Subcutaneous adipose tissue (tissue), 4 donors: ENCODE results near the gene PAQR4. TPM values are rescaled to one million over a fixed set of nuclear protein-coding genes. Genes with fewer than 3 reads are reported as not detected.

Experiments
- total RNA-seq, 4 donors: library from RNA; depleted of rRNA; stranded (reverse); fragments of >200 nt; gene quantifications; one replicate each; pipeline ENCODE4 v1.1.0, GENCODE V29; 2016
- TF ChIP-seq, protein P1 (sequence below): fragments of 450-650 bp; IDR thresholded peaks from one replicate; pipeline ENCODE4 v1.5.1; 2016; ENCODE audit warnings: low read depth, mild to moderate bottlenecking, control low read depth, antibody characterized with exemption, moderate library complexity

The PAQR4 gene
- total RNA-seq, 4 donors from 2014 or later: 1.5 to 5.7 (median 3.8) TPM

DNA sequence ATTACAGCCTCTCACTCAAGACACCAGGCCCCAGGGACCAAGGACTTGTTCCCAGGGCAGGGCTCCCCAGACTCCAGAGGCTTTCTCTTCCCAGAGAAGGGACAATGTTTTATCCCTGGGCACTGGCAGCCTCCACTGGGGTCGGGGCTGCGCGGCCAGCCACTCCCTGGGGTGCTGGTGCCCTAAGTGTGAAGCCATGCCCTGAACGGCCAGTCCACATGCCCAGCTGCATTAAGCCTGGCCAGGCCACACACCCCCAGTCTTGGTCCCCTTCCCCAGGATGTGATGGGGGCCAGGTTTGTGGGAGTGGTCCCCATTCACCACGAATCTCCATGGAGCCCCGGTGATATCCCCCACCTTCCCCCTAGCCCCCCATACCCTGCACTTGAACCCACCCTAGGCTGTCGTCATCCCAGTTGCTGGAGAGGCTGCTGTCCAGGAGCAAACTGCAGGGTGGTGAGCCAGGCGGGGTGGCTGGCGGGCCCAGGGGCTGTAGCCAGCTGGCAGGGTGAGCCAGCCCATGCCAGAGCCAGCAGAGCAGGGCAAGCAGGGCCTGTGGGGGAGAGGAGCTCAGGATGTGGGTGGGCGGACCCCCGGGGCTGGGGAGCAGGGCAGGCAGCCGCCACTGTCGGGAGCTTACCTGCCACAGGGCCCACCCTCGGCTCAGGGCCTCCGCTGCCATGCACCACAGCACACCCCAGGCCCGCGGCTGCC, 4.6 kb downstream of the PAQR4 start:
- TF ChIP-seq, protein P1, sequence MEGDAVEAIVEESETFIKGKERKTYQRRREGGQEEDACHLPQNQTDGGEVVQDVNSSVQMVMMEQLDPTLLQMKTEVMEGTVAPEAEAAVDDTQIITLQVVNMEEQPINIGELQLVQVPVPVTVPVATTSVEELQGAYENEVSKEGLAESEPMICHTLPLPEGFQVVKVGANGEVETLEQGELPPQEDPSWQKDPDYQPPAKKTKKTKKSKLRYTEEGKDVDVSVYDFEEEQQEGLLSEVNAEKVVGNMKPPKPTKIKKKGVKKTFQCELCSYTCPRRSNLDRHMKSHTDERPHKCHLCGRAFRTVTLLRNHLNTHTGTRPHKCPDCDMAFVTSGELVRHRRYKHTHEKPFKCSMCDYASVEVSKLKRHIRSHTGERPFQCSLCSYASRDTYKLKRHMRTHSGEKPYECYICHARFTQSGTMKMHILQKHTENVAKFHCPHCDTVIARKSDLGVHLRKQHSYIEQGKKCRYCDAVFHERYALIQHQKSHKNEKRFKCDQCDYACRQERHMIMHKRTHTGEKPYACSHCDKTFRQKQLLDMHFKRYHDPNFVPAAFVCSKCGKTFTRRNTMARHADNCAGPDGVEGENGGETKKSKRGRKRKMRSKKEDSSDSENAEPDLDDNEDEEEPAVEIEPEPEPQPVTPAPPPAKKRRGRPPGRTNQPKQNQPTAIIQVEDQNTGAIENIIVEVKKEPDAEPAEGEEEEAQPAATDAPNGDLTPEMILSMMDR: no peak

DNA sequence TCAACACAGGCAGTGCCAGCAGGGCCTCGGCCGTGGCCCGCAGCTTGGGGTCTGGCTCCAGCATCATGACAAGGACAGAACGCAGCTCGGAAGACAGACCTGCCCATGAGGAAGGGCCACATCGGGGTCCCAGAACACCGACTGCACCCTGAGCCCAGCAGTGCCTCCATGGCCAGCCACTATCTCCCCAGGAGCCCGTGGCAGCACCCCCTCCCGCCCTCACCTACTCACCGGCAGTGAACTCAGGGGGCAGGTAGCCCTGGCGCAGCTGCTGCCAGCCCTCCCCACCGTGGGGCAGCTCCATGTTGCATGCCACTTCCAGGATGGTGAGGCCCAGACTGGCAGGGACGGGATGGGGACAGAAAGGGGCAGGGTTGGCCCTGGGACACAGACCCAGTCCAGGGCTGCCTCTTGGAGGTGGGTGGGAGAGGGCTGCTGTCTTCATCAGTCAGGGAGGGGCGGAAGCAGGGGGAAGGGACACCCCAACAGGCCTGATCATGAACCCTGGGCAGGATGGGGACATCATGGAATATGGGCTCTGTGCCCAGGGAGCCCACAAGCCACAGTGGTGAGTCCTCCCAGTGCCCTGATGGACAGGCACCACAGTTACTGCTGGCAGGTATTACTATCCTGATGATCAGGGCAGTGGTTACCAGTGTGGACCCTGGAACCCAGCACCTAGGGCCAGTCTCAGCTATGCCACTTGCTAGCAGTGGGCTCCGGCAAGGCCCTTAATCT, 5.3 kb downstream of the PAQR4 start:
- TF ChIP-seq, protein P1: no peak

DNA sequence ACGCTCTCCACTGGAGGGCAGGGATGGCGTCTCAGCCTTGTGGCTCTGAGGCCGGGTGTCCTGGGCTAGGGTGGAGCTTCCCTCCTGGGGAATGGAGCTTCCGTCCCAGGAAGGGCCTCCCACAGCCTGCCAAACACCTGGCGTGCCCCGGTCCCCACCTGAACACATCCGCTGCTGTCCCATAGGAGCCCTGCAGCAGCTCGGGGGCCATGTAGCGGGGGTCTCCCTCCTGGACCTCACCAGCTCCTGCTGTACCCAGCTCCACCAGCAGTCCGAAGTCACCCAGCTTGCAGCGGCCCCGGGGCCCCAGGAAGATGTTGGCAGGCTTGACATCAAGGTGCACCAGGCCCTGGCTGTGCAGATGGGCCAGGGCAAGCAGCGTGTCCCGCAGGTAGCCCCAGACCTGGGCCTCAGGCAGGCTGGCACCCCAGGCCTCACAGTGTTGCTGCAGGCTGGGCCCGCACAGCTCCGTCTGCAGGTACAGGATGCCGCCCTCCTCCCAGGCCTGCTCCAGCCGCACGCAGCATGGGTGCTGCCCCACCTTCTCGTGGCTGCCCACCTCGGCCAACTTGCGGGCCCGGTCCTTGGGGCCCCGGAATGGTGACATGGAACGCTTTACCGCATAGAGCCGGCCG, 6.1 kb downstream of the PAQR4 start:
- TF ChIP-seq, protein P1: no peak

DNA sequence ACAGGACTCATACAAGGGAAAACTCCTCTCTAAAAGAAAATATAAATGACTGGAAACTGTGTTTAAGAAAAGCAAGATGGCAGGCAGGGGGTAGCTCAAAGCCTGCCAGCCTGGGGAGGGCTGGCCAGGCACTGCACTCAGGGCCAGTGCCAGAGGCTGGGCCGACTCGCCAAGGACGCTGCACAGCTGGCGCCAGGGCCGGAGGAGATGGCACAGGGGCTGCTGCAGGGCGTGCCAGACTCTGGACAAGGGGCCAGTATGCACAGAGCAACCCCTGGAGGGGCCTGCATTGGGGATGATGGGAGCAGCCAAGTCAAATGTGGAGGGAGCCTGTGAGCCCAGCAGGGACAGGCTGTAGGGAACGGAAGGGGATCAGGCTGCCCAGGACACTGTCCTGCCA, 7.1 kb downstream of the PAQR4 start:
- TF ChIP-seq, protein P1: no peak

DNA sequence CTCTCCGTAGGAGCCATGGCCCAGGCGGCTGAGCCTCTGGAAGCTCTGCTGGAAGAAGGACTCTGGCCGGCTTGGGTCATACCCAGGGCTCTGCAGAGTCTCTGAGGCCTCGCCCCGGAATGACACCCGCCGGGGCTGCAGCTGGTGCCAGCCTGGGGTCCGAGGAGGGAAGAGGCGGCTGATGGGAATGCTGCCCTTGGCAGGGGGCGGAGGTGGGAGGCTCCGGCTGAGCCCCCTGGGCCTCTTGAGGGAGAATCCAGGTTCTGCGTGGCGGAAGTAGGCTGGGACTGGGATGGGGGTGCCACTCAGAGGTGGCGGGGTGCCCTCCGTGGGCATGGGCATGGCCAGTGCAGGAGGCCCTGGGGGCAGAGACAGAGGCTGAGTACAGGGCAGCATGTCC, 7.5 kb downstream of the PAQR4 start:
- TF ChIP-seq, protein P1: no peak

DNA sequence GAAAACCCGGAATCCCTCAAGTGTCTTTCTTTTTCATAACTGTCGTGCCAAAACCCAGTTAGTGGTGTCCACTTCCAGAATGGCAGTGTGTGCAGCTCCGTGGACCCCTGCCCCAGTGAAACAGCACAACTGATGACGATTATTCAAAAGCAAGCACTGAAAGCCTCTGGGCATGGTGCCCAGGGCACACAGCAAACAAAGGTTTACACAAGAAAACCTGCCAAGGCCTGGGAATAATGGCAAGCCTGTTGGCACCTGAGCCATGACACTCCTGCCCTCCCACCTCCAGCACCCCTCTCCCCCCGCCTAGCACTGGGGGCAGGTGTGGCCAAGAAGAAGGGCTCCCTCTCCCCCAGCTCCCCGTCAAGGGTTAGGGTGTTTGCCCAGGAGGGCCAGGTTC, 8.3 kb downstream of the PAQR4 start:
- TF ChIP-seq, protein P1: no peak

DNA sequence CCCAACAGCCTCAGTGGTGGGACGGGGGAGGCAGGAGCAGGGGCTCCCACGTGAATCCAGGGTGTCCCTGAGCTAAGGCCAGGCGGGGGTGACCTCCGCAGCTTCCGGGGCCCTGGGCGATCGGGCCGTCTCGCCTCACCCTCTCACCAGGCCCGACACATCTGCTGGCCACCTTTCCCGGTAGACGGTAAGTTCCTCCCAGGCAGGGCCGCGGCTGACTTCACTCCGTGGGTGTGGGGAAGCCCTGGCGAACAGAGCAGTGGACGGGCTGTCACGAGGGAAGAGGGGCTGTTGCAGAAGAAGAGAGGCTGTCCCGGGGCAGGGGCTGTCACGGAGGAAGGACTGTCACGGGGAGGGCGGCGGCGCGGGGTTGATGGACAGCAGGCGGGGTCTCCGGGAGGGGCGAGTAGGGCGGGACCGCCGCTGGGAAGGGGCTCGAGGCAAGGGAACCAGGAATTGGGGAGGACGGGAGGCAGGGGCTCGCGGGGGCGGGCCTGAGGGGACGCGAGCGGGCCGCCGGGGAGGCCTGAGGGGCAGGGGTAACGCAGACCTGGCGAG, 10.6 kb downstream of the PAQR4 start:
- TF ChIP-seq, protein P1: no peak
